ENCODE results near the gene MCTP1.
"Not testable (repeated sequence)": the region's sequence is repeated elsewhere in the genome, so short reads cannot be mapped to it uniquely, and the experiment has no call there.

Gene MCTP1

GRCh38 chr5:94830520-94830919 is 454.4 kb downstream of the MCTP1 start:
- no peak overlapping the region for H4K8ac ChIP-seq (ENCODE audit: low read length)
- no peak overlapping the region for H3K18ac ChIP-seq (ENCODE audit: low read depth in 1 of 2, low read length in 2 of 2)
- H2BK12ac ChIP-seq (ENCODE audit: low read length in 2 of 2), result no peak overlapping the region
- H2AK5ac ChIP-seq (ENCODE audit: low read length, severe bottlenecking), result no peak overlapping the region
- H2BK5ac ChIP-seq (ENCODE audit: low read depth, low read length, poor library complexity, severe bottlenecking), result no peak overlapping the region
- H3K36me3 ChIP-seq (ENCODE audit: control insufficient read depth in 1 of 2, insufficient read depth in 2 of 2, low read depth in 1 of 2, low read length in 2 of 2), result peaks cover 0 to 13% of the 10 kb centered on the region in 2 experiments
- no peak overlapping the region for H3K4me3 ChIP-seq (ENCODE audit: insufficient read depth in 1 of 2, low read depth in 1 of 2, low read length in 2 of 2)
- no peak overlapping the region for H4K91ac ChIP-seq (ENCODE audit: low read length)
- H3K4me2 ChIP-seq (ENCODE audit: low read length, poor library complexity, severe bottlenecking), result no peak overlapping the region
- H2BK120ac ChIP-seq (ENCODE audit: low read depth, low read length), result no peak overlapping the region
- no peaks in the 10 kb centered on the region for H3K4me1 ChIP-seq (ENCODE audit: control insufficient read depth, insufficient read depth, low read depth, low read length)
- H3K14ac ChIP-seq (ENCODE audit: low read length in 2 of 2), result no peak overlapping the region
- H3K79me1 ChIP-seq (replicated peaks; ENCODE audit: low read length, poor library complexity, severe bottlenecking), result no peaks in the 10 kb centered on the region
- H3K27ac ChIP-seq (ENCODE audit: low read length, poor library complexity, severe bottlenecking), result no peak overlapping the region
- H3K9ac ChIP-seq (ENCODE audit: low read length), result no peak overlapping the region
- WGBS, result no CpG with 5 or more reads among the region's 2 CpGs
- no peaks in the 10 kb centered on the region for H3K27me3 ChIP-seq (ENCODE audit: control insufficient read depth in 1 of 2, insufficient read depth in 1 of 2, low read length in 2 of 2)
- no peak overlapping the region for H3K4ac ChIP-seq (ENCODE audit: low read depth in 1 of 2, low read length in 2 of 2)
- H3K9me3 ChIP-seq (ENCODE audit: control insufficient read depth, low read length), result no peaks in the 10 kb centered on the region
- no peak overlapping the region for H2BK15ac ChIP-seq (ENCODE audit: low read depth, poor library complexity, severe bottlenecking)
- H2AFZ ChIP-seq (ENCODE audit: low read depth, low read length), result no peak overlapping the region
- H3K23ac ChIP-seq (ENCODE audit: low read length in 2 of 2), result no peak overlapping the region
- DNase-seq, result no peak

DNA sequence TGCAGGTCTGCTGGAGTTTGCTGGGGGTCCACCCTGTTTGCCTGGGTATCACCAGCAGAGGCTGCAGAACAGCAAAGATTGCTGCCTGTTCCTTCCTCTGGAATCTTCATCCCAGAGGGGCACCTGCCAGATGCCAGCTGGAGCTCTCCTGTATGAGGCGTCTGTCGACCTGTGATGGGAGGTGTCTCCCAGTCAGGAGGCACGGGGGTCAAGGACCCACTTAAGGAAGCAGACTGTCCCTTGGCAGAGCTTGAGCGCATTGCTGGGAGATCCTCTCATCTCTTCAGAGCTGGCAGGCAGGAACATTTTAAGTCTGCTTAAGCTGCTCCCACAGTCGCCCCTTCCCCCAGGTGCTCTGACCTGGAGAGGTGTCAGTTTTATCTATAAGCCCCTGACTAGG is 456.7 kb downstream of the MCTP1 start:
- H4K8ac ChIP-seq (ENCODE audit: low read length); H2BK12ac ChIP-seq (ENCODE audit: low read length in 2 of 2); H3K4me1 ChIP-seq (ENCODE audit: control insufficient read depth, insufficient read depth, low read depth, low read length); H2AK5ac ChIP-seq (ENCODE audit: low read length, severe bottlenecking); H3K18ac ChIP-seq (ENCODE audit: low read depth in 1 of 2, low read length in 2 of 2); H2BK5ac ChIP-seq (ENCODE audit: low read depth, low read length, poor library complexity, severe bottlenecking); H3K9ac ChIP-seq (ENCODE audit: low read length); H2AFZ ChIP-seq (ENCODE audit: low read depth, low read length); H3K79me1 ChIP-seq (replicated peaks; ENCODE audit: low read length, poor library complexity, severe bottlenecking); H3K23ac ChIP-seq (ENCODE audit: low read length in 2 of 2); DNase-seq; H2BK15ac ChIP-seq (ENCODE audit: low read depth, poor library complexity, severe bottlenecking); H3K27ac ChIP-seq (ENCODE audit: low read length, poor library complexity, severe bottlenecking); H2BK120ac ChIP-seq (ENCODE audit: low read depth, low read length); H3K27me3 ChIP-seq (ENCODE audit: control insufficient read depth in 1 of 2, insufficient read depth in 1 of 2, low read length in 2 of 2); H3K4me2 ChIP-seq (ENCODE audit: low read length, poor library complexity, severe bottlenecking); H4K91ac ChIP-seq (ENCODE audit: low read length); H3K14ac ChIP-seq (ENCODE audit: low read length in 2 of 2); H3K4me3 ChIP-seq (ENCODE audit: insufficient read depth in 1 of 2, low read depth in 1 of 2, low read length in 2 of 2); H3K9me3 ChIP-seq (ENCODE audit: control insufficient read depth, low read length); H3K4ac ChIP-seq (ENCODE audit: low read depth in 1 of 2, low read length in 2 of 2): not testable (repeated sequence)
- 92% methylated on average over 5 of the region's 5 CpGs for WGBS
- peaks cover 0 to 13% of the 10 kb centered on the region in 2 experiments for H3K36me3 ChIP-seq (ENCODE audit: control insufficient read depth in 1 of 2, insufficient read depth in 2 of 2, low read depth in 1 of 2, low read length in 2 of 2)

- Histone ChIP-seq H3K9ac (ENCODE audit: low read length) (no peak overlapping the region), H3K4me2 (ENCODE audit: low read length, poor library complexity, severe bottlenecking) (no peak overlapping the region), H3K4me3 (ENCODE audit: insufficient read depth in 1 of 2, low read depth in 1 of 2, low read length in 2 of 2) (no peak overlapping the region), H3K18ac (ENCODE audit: low read depth in 1 of 2, low read length in 2 of 2) (no peak overlapping the region), H4K8ac (ENCODE audit: low read length) (no peak overlapping the region), H3K4me1 (ENCODE audit: control insufficient read depth, insufficient read depth, low read depth, low read length) (no peaks in the 10 kb centered on the region), H2AFZ (ENCODE audit: low read depth, low read length) (no peak overlapping the region), H3K36me3 (ENCODE audit: control insufficient read depth in 1 of 2, insufficient read depth in 2 of 2, low read depth in 1 of 2, low read length in 2 of 2) (no peaks in the 10 kb centered on the region), H2AK5ac (ENCODE audit: low read length, severe bottlenecking) (no peak overlapping the region), H3K27ac (ENCODE audit: low read length, poor library complexity, severe bottlenecking) (no peak overlapping the region), H2BK5ac (ENCODE audit: low read depth, low read length, poor library complexity, severe bottlenecking) (no peak overlapping the region), H2BK120ac (ENCODE audit: low read depth, low read length) (no peak overlapping the region), H3K14ac (ENCODE audit: low read length in 2 of 2) (no peak overlapping the region), H3K23ac (ENCODE audit: low read length in 2 of 2) (no peak overlapping the region), H3K79me1 (replicated peaks; ENCODE audit: low read length, poor library complexity, severe bottlenecking) (no peaks in the 10 kb centered on the region), H3K9me3 (ENCODE audit: control insufficient read depth, low read length) (no peaks in the 10 kb centered on the region), H2BK15ac (ENCODE audit: low read depth, poor library complexity, severe bottlenecking) (no peak overlapping the region), H3K4ac (ENCODE audit: low read depth in 1 of 2, low read length in 2 of 2) (no peak overlapping the region), H3K27me3 (ENCODE audit: control insufficient read depth in 1 of 2, insufficient read depth in 1 of 2, low read length in 2 of 2) (no peaks in the 10 kb centered on the region), H4K91ac (ENCODE audit: low read length) (no peak overlapping the region), H2BK12ac (ENCODE audit: low read length in 2 of 2) (no peak overlapping the region)
- DNase-seq, result no peak
- 100% methylated on average over 2 of the region's 3 CpGs for WGBS
These were observed 464.4 kb downstream of the MCTP1 start for GRCh38 chr5:94820488-94820887.

DNA sequence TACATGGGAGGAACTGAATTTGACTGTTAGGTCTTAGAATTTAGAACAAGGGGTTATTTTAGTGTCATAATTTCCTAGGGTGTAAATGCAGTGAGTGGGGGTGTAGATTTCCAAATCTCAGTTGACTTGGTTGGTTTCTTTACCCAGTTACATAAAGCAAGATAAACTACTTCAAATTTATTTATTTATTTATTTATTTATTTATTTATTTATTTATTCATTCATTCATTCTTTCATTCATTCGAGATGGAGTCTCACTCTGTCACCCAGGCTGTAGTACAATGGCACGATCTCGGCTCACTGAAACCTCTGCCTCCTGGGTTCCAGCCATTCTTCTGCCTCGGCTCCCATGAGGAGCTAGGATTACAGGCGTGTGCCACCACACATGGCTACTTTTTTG is 466.0 kb downstream of the MCTP1 start:
- H2BK120ac ChIP-seq (ENCODE audit: low read depth, low read length), result no peak overlapping the region
- H3K18ac ChIP-seq (ENCODE audit: low read depth in 1 of 2, low read length in 2 of 2), result no peak overlapping the region
- no peak overlapping the region for H3K4me3 ChIP-seq (ENCODE audit: insufficient read depth in 1 of 2, low read depth in 1 of 2, low read length in 2 of 2)
- no peak overlapping the region for H3K23ac ChIP-seq (ENCODE audit: low read length in 2 of 2)
- no peaks in the 10 kb centered on the region for H3K36me3 ChIP-seq (ENCODE audit: control insufficient read depth in 1 of 2, insufficient read depth in 2 of 2, low read depth in 1 of 2, low read length in 2 of 2)
- H4K8ac ChIP-seq (ENCODE audit: low read length), result no peak overlapping the region
- no peak for DNase-seq
- no peaks in the 10 kb centered on the region for H3K27me3 ChIP-seq (ENCODE audit: control insufficient read depth in 1 of 2, insufficient read depth in 1 of 2, low read length in 2 of 2)
- H3K79me1 ChIP-seq (replicated peaks; ENCODE audit: low read length, poor library complexity, severe bottlenecking), result no peaks in the 10 kb centered on the region
- H2AK5ac ChIP-seq (ENCODE audit: low read length, severe bottlenecking), result no peak overlapping the region
- no peaks in the 10 kb centered on the region for H3K4me1 ChIP-seq (ENCODE audit: control insufficient read depth, insufficient read depth, low read depth, low read length)
- no peak overlapping the region for H2BK12ac ChIP-seq (ENCODE audit: low read length in 2 of 2)
- no peak overlapping the region for H4K91ac ChIP-seq (ENCODE audit: low read length)
- WGBS, result 81% methylated on average over 5 of the region's 5 CpGs
- H2BK5ac ChIP-seq (ENCODE audit: low read depth, low read length, poor library complexity, severe bottlenecking), result no peak overlapping the region
- no peak overlapping the region for H3K4ac ChIP-seq (ENCODE audit: low read depth in 1 of 2, low read length in 2 of 2)
- no peak overlapping the region for H2BK15ac ChIP-seq (ENCODE audit: low read depth, poor library complexity, severe bottlenecking)
- no peak overlapping the region for H3K9ac ChIP-seq (ENCODE audit: low read length)
- H3K9me3 ChIP-seq (ENCODE audit: control insufficient read depth, low read length), result no peaks in the 10 kb centered on the region
- no peak overlapping the region for H3K4me2 ChIP-seq (ENCODE audit: low read length, poor library complexity, severe bottlenecking)
- H3K14ac ChIP-seq (ENCODE audit: low read length in 2 of 2), result no peak overlapping the region
- no peak overlapping the region for H2AFZ ChIP-seq (ENCODE audit: low read depth, low read length)
- H3K27ac ChIP-seq (ENCODE audit: low read length, poor library complexity, severe bottlenecking), result no peak overlapping the region

Data from mesenchymal stem cell (in vitro differentiated cells and primary cell).